PC-3 (cell line): ENCODE measurements around the gene ABLIM2.

Experiments used
- EZH2 ChIP-seq: fragments of 300-600 bp; sonication (generic); IDR thresholded peaks from one replicate; pipeline ENCODE4 v1.6.1; 2017; ENCODE audit warnings: antibody characterized with exemption, mild to moderate bottlenecking, low read length; ENCODE audit not compliant: unreplicated experiment
- TF ChIP-seq, protein P1 (sequence below): fragments of 300-600 bp; sonication (generic); conservative IDR thresholded peaks from 2 replicates; pipeline ENCODE4 v1.5.1; 2017; ENCODE audit warnings: antibody characterized with exemption, low read depth, mild to moderate bottlenecking, low read length

DNA sequence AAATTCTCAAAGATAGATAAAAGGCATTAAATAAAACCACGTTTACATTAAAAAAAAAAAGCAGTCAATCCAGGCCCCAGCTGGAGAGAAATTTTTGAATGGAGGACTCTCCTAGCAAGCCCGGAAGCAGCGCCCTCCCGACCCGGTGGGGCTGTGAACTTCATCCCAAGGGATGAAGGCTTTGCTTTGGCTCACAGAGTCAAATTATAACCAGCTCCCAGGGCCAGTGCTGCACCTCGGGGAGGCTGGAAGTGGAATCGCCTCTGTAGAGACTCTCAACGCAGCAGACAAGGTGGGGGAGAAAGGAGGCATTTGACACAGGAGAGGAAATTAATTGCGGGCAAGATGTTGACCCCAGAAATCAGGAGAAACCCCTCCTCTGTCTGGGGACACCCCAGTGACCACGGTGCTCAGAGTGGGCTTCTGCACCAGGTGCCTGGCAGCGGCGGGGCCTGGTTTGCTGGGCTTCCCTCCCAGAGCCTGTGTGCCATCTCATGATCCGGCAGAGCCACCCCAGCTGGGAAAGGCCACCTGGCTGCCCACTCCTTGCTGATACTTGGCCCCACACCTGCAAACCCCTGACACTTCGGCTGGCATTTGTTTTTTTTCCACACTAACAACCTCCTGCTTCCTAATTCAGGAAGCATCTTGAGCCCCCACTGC lies 71.7 kb downstream of the ABLIM2 start:
- TF ChIP-seq, protein P1, sequence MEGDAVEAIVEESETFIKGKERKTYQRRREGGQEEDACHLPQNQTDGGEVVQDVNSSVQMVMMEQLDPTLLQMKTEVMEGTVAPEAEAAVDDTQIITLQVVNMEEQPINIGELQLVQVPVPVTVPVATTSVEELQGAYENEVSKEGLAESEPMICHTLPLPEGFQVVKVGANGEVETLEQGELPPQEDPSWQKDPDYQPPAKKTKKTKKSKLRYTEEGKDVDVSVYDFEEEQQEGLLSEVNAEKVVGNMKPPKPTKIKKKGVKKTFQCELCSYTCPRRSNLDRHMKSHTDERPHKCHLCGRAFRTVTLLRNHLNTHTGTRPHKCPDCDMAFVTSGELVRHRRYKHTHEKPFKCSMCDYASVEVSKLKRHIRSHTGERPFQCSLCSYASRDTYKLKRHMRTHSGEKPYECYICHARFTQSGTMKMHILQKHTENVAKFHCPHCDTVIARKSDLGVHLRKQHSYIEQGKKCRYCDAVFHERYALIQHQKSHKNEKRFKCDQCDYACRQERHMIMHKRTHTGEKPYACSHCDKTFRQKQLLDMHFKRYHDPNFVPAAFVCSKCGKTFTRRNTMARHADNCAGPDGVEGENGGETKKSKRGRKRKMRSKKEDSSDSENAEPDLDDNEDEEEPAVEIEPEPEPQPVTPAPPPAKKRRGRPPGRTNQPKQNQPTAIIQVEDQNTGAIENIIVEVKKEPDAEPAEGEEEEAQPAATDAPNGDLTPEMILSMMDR: no peak
- no peak for TF ChIP-seq EZH2
